HEK293 (cell line): ENCODE data around the gene GXYLT1.
"Not testable (repeated sequence)": the region's sequence is repeated elsewhere in the genome, so short reads cannot be mapped to it uniquely, and the experiment has no call there.

ENCODE experiments used
- CTCF ChIA-PET: fragments of 350-600 bp; formaldehyde crosslinking; extraction: SDS; loops from one replicate; lab custom pipeline; 2021; ENCODE audit warnings: antibody characterized with exemption; lab: Yijun Ruan, JAX
- POLR2A ChIA-PET: fragments of 300-600 bp; formaldehyde crosslinking; extraction: SDS; loops from one replicate; lab custom pipeline; 2020; ENCODE audit warnings: antibody characterized with exemption, inconsistent platforms; lab: Yijun Ruan, JAX
- H3K27ac ChIP-seq: fragments of 200-500 bp; sonication (Bioruptor generic); 2 replicates; pipeline ENCODE4 v1.5.1; 2014; ENCODE audit warnings: low read depth, low read length, control low read depth, inconsistent platforms; ENCODE audit errors: extremely low read depth
- H3K36me3 ChIP-seq, 2 experiments: fragments of 200-500 bp in 1 of 2; sonication (Bioruptor generic) in 1 of 2; 1 replicate in 1 of 2; 2 replicates in 1 of 2; pipeline ENCODE4 v1.5.1; 2014 to 2017; ENCODE audit warnings: inconsistent platforms in 2 of 2, low read length in 2 of 2; ENCODE audit not compliant: control insufficient read depth in 2 of 2, insufficient read depth in 1 of 2
- H3K4me1 ChIP-seq: fragments of 200-500 bp; sonication (Bioruptor generic); 2 replicates; pipeline ENCODE4 v1.5.1; 2014; ENCODE audit warnings: mild to moderate bottlenecking, low read length, inconsistent platforms; ENCODE audit not compliant: control insufficient read depth, insufficient read depth
- H3K4me3 ChIP-seq: 2 replicates; pipeline ENCODE4 v1.5.1; 2011; ENCODE audit warnings: low read depth, mild to moderate bottlenecking, control low read depth, low read length, moderate library complexity
- H3K9me3 ChIP-seq: fragments of 200-500 bp; sonication (Bioruptor generic); 2 replicates; pipeline ENCODE4 v1.5.1; 2014; ENCODE audit warnings: low read depth, low read length, inconsistent platforms; ENCODE audit not compliant: control insufficient read depth, insufficient read depth
- ELK4 ChIP-seq: IDR thresholded peaks from 2 replicates; pipeline ENCODE4 v1.6.1; 2011; ENCODE audit warnings: mild to moderate bottlenecking, low read depth, low read length, borderline replicate concordance
- HOXC10 ChIP-seq: sonication (generic); formaldehyde crosslinking; IDR thresholded peaks from 2 replicates; pipeline ENCODE4 v1.8.1; 2023; ENCODE audit warnings: mild to moderate bottlenecking, missing genetic modification reagents
- PRDM2 ChIP-seq: fragments of 450-650 bp; formaldehyde crosslinking; IDR thresholded peaks from 2 replicates; pipeline ENCODE4 v1.5.1; 2016; ENCODE audit warnings: missing biosample characterization, missing genetic modification characterization, borderline replicate concordance
- ZIC2 ChIP-seq: fragments of 450-650 bp; formaldehyde crosslinking; IDR thresholded peaks from 2 replicates; pipeline ENCODE4 v1.5.1; 2016; ENCODE audit warnings: missing biosample characterization, missing genetic modification characterization
- ZNF133 ChIP-seq: fragments of 450-650 bp; formaldehyde crosslinking; IDR thresholded peaks from 2 replicates; pipeline ENCODE4 v1.5.1; 2016; ENCODE audit warnings: missing biosample characterization, missing genetic modification characterization
- ZNF169 ChIP-seq: fragments of 450-650 bp; formaldehyde crosslinking; IDR thresholded peaks from 2 replicates; pipeline ENCODE4 v1.5.1; 2016; ENCODE audit warnings: missing biosample characterization, missing genetic modification characterization
- ZNF24 ChIP-seq: fragments of 450-650 bp; formaldehyde crosslinking; IDR thresholded peaks from 2 replicates; pipeline ENCODE4 v1.5.1; 2016; ENCODE audit warnings: missing biosample characterization, missing genetic modification characterization
- ZNF248 ChIP-seq: fragments of 450-650 bp; formaldehyde crosslinking; IDR thresholded peaks from 2 replicates; pipeline ENCODE4 v1.5.1; 2017; ENCODE audit warnings: missing biosample characterization, missing genetic modification characterization
- ZNF266 ChIP-seq: fragments of 450-650 bp; formaldehyde crosslinking; IDR thresholded peaks from 2 replicates; pipeline ENCODE4 v1.5.1; 2016; ENCODE audit warnings: missing biosample characterization, missing genetic modification characterization, low read depth
- ZNF335 ChIP-seq: fragments of 450-650 bp; formaldehyde crosslinking; conservative IDR thresholded peaks from 2 replicates; pipeline ENCODE4 v1.5.1; 2016; ENCODE audit warnings: missing biosample characterization, missing genetic modification characterization
- ZNF350 ChIP-seq: fragments of 450-650 bp; formaldehyde crosslinking; IDR thresholded peaks from 2 replicates; pipeline ENCODE4 v1.5.0; 2017; ENCODE audit warnings: missing biosample characterization, mild to moderate bottlenecking, missing genetic modification characterization
- ZNF426 ChIP-seq: fragments of 450-650 bp; formaldehyde crosslinking; IDR thresholded peaks from 2 replicates; pipeline ENCODE4 v1.5.1; 2017; ENCODE audit warnings: missing biosample characterization, missing genetic modification characterization, mild to moderate bottlenecking, inconsistent platforms, moderate library complexity
- ZNF473 ChIP-seq: fragments of 450-650 bp; formaldehyde crosslinking; IDR thresholded peaks from 2 replicates; pipeline ENCODE4 v1.5.1; 2017; ENCODE audit warnings: missing biosample characterization, missing genetic modification characterization
- ZNF596 ChIP-seq: fragments of 450-650 bp; IDR thresholded peaks from 2 replicates; pipeline ENCODE4 v1.5.0; 2018; ENCODE audit warnings: missing biosample characterization, mild to moderate bottlenecking, missing genetic modification characterization, moderate library complexity
- ZNF654 ChIP-seq: fragments of 450-650 bp; formaldehyde crosslinking; IDR thresholded peaks from 2 replicates; pipeline ENCODE4 v1.5.1; 2016; ENCODE audit warnings: low read depth, missing biosample characterization, missing genetic modification characterization
- ZNF692 ChIP-seq: fragments of 450-650 bp; formaldehyde crosslinking; IDR thresholded peaks from 2 replicates; pipeline ENCODE4 v1.5.1; 2016; ENCODE audit warnings: missing biosample characterization, missing genetic modification characterization

GXYLT1 gene

GRCh38 chr12:42053456-42053855, 91.2 kb downstream of the GXYLT1 start:
- TF ChIP-seq ZNF692 (tag by site-specific recombination) (no peak), ZNF350 (tag by site-specific recombination) (no peak), ZNF248 (tag by site-specific recombination) (no peak), ZNF24 (no peak), ZIC2 (no peak), ZNF596 (no peak)
- TF ChIP-seq, all 188 proteins: peak for 0
- H3K9me3 ChIP-seq: no peaks in the 10 kb centered on the region
- H3K36me3 ChIP-seq: no peaks in the 10 kb centered on the region
- H3K27ac ChIP-seq: no peak overlapping the region
- POLR2A ChIA-PET: no interaction called here
- CTCF ChIA-PET: interaction anchor here (1.8 kb wide), 1 partner anchor 28 kb away, joined by 9 read pairs; no protein-coding TSS in a partner anchor
- no peaks in the 10 kb centered on the region for H3K4me1 ChIP-seq
- no peak overlapping the region for H3K4me3 ChIP-seq

GRCh38 chr12:42048980-42049379, 95.7 kb downstream of the GXYLT1 start:
- H3K4me1 ChIP-seq, H3K9me3 ChIP-seq, H3K36me3 ChIP-seq, H3K4me3 ChIP-seq, H3K27ac ChIP-seq, POLR2A ChIA-PET: not testable (repeated sequence)
- CTCF ChIA-PET: interaction anchor here (1.2 kb wide), 1 partner anchor 25 kb away, joined by 6 read pairs; no protein-coding TSS in a partner anchor

- ChIA-PET CTCF (no interaction called here), POLR2A (no interaction called here)
- H3K9me3 ChIP-seq: no peaks in the 10 kb centered on the region
- H3K27ac ChIP-seq: no peak overlapping the region
- no peak overlapping the region for H3K4me3 ChIP-seq
- no peak for TF ChIP-seq ZNF133 (tag by site-specific recombination)
- TF ChIP-seq HOXC10 (CRISPR knock-in tag): no peak
- TF ChIP-seq ZNF335: 0 out of 2 replicates have a peak, but pooled peaks have one; percentile 2
- no peak for TF ChIP-seq ZNF169 (tag by site-specific recombination)
- no peaks in the 10 kb centered on the region for H3K4me1 ChIP-seq
- no peaks in the 10 kb centered on the region for H3K36me3 ChIP-seq
Observed at GRCh38 chr12:42039577-42039976, 105.1 kb downstream of the GXYLT1 start.

- Histone ChIP-seq H3K4me3 (no peak overlapping the region), H3K4me1 (no peaks in the 10 kb centered on the region), H3K36me3 (no peaks in the 10 kb centered on the region), H3K27ac (no peak overlapping the region)
- ChIA-PET CTCF (no interaction called here), POLR2A (no interaction called here)
- TF ChIP-seq ZNF654 (tag by site-specific recombination): peak; percentile 19
- no peak for TF ChIP-seq ZNF473 (tag by site-specific recombination)
- TF ChIP-seq ZNF266 (tag by site-specific recombination): peak; percentile 63; the same call in 1 of the 2 replicates
- TF ChIP-seq PRDM2 (tag by site-specific recombination): no peak
- 0 out of 2 replicates have a peak, but pooled peaks have one; percentile 22 for TF ChIP-seq ZNF335
- no peak for TF ChIP-seq ZNF426 (tag by site-specific recombination)
- no peak for TF ChIP-seq ELK4
- TF ChIP-seq, all 188 proteins: peak for 3
- no peaks in the 10 kb centered on the region for H3K9me3 ChIP-seq
Observed at GRCh38 chr12:42039176-42039575, 105.5 kb downstream of the GXYLT1 start.
